Measurements from ENCODE around the gene AHCYL1. TPM values are rescaled to one million over a fixed set of nuclear protein-coding genes. Genes with fewer than 3 reads are reported as not detected.

The AHCYL1 gene
- total and polyA plus RNA-seq, 7 donors, result 42.6 to 76.7 (median 58.2) TPM

- H3K27me3 ChIP-seq, result peaks cover 4 to 11% (median 11%) of the 10 kb centered on the region in 3 donors
- intact Hi-C loops (cut with DNase I), result no loop called here
- peaks cover 0 to 8% (median 4%) of the 10 kb centered on the region in 4 donors for H3K4me1 ChIP-seq
- TF ChIP-seq EP300 (IDR thresholded peaks at IDR 0.05) (no peak), POLR2A (IDR thresholded peaks at IDR 0.05) (no peak)
- WGBS, 2 donors, result 81 to 96% methylated on average over 2 of the region's 2 CpGs
- no peak overlapping the region for H3K4me3 ChIP-seq
- H3K9me3 ChIP-seq, result no peaks in the 10 kb centered on the region
- no peak overlapping the region for H3K27ac ChIP-seq
- H3K36me3 ChIP-seq, result peaks cover 0 to 14% (median 2%) of the 10 kb centered on the region in 4 donors
- DNase-seq, result no peak
Observed at GRCh38 chr1:110062612-110063011, 78.0 kb downstream of the AHCYL1 start.

- Histone ChIP-seq H3K4me1 (peaks cover 0 to 13% (median 12%) of the 10 kb centered on the region in 4 donors), H3K9me3 (no peaks in the 10 kb centered on the region), H3K27me3 (peaks cover 14 to 23% (median 23%) of the 10 kb centered on the region in 3 donors), H3K36me3 (peaks cover 0 to 2% (median 0%) of the 10 kb centered on the region in 4 donors), H3K4me3 (no peak overlapping the region), H3K27ac (no peak overlapping the region)
- WGBS, 2 donors, result 67 to 88% methylated on average over 4 of the region's 4 CpGs
- no peak for DNase-seq
- no peak for TF ChIP-seq POLR2AphosphoS5 (IDR thresholded peaks at IDR 0.05)
- TF ChIP-seq EP300 (IDR thresholded peaks at IDR 0.05), result no peak
- TF ChIP-seq CTCF (IDR thresholded peaks at IDR 0.05), result no peak
- TF ChIP-seq POLR2A (IDR thresholded peaks at IDR 0.05), result no peak
- intact Hi-C loops (cut with DNase I), result no loop called here
Observed at GRCh38 chr1:110063781-110064180, 79.2 kb downstream of the AHCYL1 start.

DNA sequence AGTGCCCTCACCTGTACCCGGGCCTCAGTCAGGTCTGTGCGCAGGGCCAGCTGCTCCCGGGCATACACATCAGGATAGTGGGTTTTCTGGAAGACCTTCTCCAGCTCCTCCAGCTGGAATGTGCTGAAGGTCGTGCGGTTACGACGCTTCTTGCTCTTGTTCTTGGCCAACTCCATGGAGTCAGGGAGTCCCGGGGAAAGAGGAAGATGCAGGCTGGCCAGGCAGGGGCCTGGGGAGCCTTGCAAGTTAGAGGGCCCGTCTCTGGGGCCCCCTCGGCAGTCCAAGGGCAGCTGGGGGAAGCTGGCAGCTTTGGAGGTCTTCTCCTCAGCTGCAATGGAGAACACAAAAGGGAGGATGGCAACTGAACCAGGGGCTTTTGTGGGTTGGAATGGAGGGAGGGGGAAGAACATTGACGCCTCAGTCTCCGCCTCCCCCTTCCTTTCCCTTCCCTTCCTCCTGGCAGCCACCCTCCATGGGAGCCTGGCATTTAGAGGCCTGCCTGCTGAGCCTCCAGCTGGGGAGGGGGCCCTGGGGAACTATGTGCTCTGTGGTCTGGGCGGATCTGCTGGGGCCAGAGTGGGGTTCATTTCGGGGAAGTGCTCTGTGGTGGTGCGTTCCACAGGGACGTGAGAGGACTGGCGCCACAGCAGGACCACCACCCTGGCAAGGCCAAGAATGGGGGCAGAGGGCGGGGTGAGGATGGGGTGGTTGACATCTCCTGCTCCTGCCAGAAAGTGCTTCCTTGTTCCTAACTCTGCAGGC is 80.2 kb downstream of the AHCYL1 start:
- no peak overlapping the region for H3K27ac ChIP-seq
- no peak overlapping the region for H3K4me3 ChIP-seq
- no peaks in the 10 kb centered on the region for H3K9me3 ChIP-seq
- peaks cover 0 to 23% (median 22%) of the 10 kb centered on the region in 4 donors for H3K4me1 ChIP-seq
- TF ChIP-seq POLR2AphosphoS5 (IDR thresholded peaks at IDR 0.05) (no peak), EP300 (IDR thresholded peaks at IDR 0.05) (no peak), CTCF (IDR thresholded peaks at IDR 0.05) (no peak), POLR2A (IDR thresholded peaks at IDR 0.05) (no peak)
- no peak for DNase-seq
- H3K27me3 ChIP-seq, result peaks cover 24 to 32% (median 32%) of the 10 kb centered on the region in 3 donors
- no peaks in the 10 kb centered on the region for H3K36me3 ChIP-seq
- intact Hi-C loops (cut with DNase I), result no loop called here
- 86 to 90% methylated on average over 18 of the region's 18 CpGs for WGBS, 2 donors

- H3K27me3 ChIP-seq, result peaks cover 35 to 43% (median 42%) of the 10 kb centered on the region in 3 donors
- no peak overlapping the region for H3K4me3 ChIP-seq
Observed at GRCh38 chr1:110065841-110066240, 81.3 kb downstream of the AHCYL1 start.

More at GRCh38 chr1:110065841-110066240, 81.3 kb downstream of the AHCYL1 start:
- TF ChIP-seq CTCF (IDR thresholded peaks at IDR 0.05), result no peak
- TF ChIP-seq EP300 (IDR thresholded peaks at IDR 0.05), result no peak
- no peak for TF ChIP-seq POLR2A (IDR thresholded peaks at IDR 0.05)
- no peak for TF ChIP-seq POLR2AphosphoS5 (IDR thresholded peaks at IDR 0.05)
- WGBS, 2 donors, result 92 to 94% methylated on average over 5 of the region's 5 CpGs
- no peak overlapping the region for H3K27ac ChIP-seq
- H3K36me3 ChIP-seq, result no peaks in the 10 kb centered on the region
- peaks cover 0 to 33% (median 32%) of the 10 kb centered on the region in 4 donors for H3K4me1 ChIP-seq
- DNase-seq, result no peak
- intact Hi-C loops (cut with DNase I), result no loop called here
- H3K9me3 ChIP-seq, result no peaks in the 10 kb centered on the region

Data from sigmoid colon (tissue), 7 donors.